Lower lobe of right lung (tissue), 2 donors: ENCODE results near the gene REV1. TPM values are rescaled to one million over a fixed set of nuclear protein-coding genes. Genes with fewer than 3 reads are reported as not detected.

ENCODE experiments used
- ATAC-seq, 2 donors: fragments of 200-7000 bp; cut with Tn5 transposase; one replicate each; pipeline ENCODE4 v1.9.1; 2020 to 2022; ENCODE audit warnings: mild to moderate bottlenecking in 2 of 2, moderate library complexity in 2 of 2
- DNase-seq: peaks from one replicate; pipeline ENCODE4 v3.0.0-alpha.2; 2020
- H3K27ac ChIP-seq: fragments of 200-600 bp; one replicate; pipeline ENCODE4 v1.8.0; 2022
- H3K27me3 ChIP-seq: fragments of 200-600 bp; one replicate; pipeline ENCODE4 v1.8.0; 2022; ENCODE audit warnings: low read depth
- H3K36me3 ChIP-seq: fragments of 200-600 bp; one replicate; pipeline ENCODE4 v1.8.0; 2022; ENCODE audit warnings: mild to moderate bottlenecking
- H3K4me1 ChIP-seq: fragments of 200-600 bp; one replicate; pipeline ENCODE4 v1.8.0; 2022
- H3K4me3 ChIP-seq: fragments of 200-600 bp; one replicate; pipeline ENCODE4 v1.8.0; 2022; ENCODE audit warnings: mild to moderate bottlenecking
- H3K9me3 ChIP-seq: fragments of 200-600 bp; one replicate; pipeline ENCODE4 v1.8.0; 2022
- intact Hi-C: fragments of 100-400 bp; cut with DNase I; formaldehyde crosslinking; loops from one replicate; pipeline ENCODE4 v1.11.0; 2022
- total RNA-seq: library from RNA; stranded (reverse); fragmentation: NEBNext Ultra II Directional; extraction: Animal tissue kit (Norgen Biotek cat#: 25700); gene quantifications from one replicate; pipeline ENCODE4 v1.2.1, GENCODE V29; 2021
- TF ChIP-seq, protein P1 (sequence below): fragments of 200-600 bp; IDR thresholded peaks from one replicate; pipeline ENCODE4 v1.8.0; 2022; ENCODE audit warnings: antibody characterized with exemption, mild to moderate bottlenecking
- donor health status: DM: no; HTN: yes; CAD: no; lungs with severe emphysema.

Gene REV1
- total RNA-seq, 1 donor from 2014 or later, result 50.7 TPM

DNA sequence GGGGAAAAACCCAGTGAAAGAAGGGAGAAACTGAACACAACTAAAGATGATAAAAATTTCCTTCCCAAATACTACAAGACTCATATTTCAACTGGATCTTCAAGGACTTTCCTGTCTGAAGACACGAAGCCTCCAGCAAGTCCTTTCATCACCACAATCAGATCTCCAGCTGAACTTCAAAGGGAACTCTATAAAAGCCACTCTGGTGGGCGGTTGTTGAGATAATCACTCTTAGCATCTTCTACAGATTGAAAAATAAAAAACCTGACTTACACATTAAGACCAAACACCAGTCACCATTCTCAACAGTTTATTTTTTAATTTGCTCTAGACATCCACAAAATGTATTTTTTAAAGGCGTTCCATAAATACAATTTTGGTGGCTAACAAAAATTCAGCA lies 4.4 kb downstream of the REV1 start:
- DNase-seq (no peak), ATAC-seq (no peak)
- Histone ChIP-seq H3K4me1 (peaks cover 46% of the 10 kb centered on the region), H3K27me3 (no peaks in the 10 kb centered on the region), H3K4me3 (no peak overlapping the region), H3K27ac (no peak overlapping the region), H3K36me3 (no peaks in the 10 kb centered on the region), H3K9me3 (no peaks in the 10 kb centered on the region)
- intact Hi-C loops, result no loop called here
- TF ChIP-seq, protein P1, sequence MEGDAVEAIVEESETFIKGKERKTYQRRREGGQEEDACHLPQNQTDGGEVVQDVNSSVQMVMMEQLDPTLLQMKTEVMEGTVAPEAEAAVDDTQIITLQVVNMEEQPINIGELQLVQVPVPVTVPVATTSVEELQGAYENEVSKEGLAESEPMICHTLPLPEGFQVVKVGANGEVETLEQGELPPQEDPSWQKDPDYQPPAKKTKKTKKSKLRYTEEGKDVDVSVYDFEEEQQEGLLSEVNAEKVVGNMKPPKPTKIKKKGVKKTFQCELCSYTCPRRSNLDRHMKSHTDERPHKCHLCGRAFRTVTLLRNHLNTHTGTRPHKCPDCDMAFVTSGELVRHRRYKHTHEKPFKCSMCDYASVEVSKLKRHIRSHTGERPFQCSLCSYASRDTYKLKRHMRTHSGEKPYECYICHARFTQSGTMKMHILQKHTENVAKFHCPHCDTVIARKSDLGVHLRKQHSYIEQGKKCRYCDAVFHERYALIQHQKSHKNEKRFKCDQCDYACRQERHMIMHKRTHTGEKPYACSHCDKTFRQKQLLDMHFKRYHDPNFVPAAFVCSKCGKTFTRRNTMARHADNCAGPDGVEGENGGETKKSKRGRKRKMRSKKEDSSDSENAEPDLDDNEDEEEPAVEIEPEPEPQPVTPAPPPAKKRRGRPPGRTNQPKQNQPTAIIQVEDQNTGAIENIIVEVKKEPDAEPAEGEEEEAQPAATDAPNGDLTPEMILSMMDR, result no peak

DNA sequence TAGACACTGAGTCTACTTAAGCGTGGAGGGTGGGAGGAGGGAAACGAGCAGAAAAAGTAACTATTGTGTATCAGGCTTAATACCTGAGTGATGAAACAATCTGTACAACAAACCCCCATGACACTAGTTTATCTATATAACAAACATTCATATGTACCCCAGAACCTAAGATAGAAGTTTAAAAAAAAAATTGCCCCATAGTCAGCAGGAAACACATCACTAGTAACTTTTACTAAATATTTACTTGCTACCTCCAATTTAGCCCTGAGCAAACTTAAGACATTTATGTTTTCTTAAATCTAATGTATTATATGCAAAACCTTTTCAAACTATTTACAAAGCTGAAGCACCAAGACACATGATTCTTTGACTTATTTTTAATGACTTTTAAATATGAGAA lies 5.6 kb downstream of the REV1 start:
- TF ChIP-seq, protein P1, result no peak
- Histone ChIP-seq H3K27me3 (no peaks in the 10 kb centered on the region), H3K9me3 (no peaks in the 10 kb centered on the region), H3K4me1 (peaks cover 52% of the 10 kb centered on the region), H3K27ac (no peak overlapping the region), H3K36me3 (no peaks in the 10 kb centered on the region), H3K4me3 (no peak overlapping the region)
- ATAC-seq (no peak), DNase-seq (no peak)
- intact Hi-C loops, result no loop called here

DNA sequence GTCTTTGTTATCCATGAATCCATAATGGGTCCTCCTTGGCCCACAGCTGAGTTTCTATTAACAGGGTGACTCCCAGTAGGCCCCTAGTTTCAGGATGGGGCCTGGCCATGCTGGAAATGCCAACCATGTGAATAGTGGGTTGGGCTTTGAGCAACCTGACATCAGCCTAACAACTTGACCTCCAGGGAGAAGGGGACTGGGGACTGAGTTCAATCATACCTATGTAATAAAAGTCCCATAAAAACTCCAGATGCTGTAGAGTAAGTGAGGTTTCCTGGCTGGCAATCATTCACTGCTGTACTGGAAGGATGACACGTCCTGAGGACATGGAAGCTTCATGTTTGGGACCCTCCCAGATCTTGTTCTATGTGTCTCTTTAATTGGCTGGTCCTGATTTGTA lies 7.9 kb downstream of the REV1 start:
- ATAC-seq (no peak), DNase-seq (no peak)
- no peak overlapping the region for H3K4me3 ChIP-seq
- H3K9me3 ChIP-seq, result no peaks in the 10 kb centered on the region
- H3K36me3 ChIP-seq, result no peaks in the 10 kb centered on the region
- TF ChIP-seq, protein P1, result no peak
- intact Hi-C loops, result no loop called here
- H3K4me1 ChIP-seq, result peaks cover 47% of the 10 kb centered on the region
- no peak overlapping the region for H3K27ac ChIP-seq
- H3K27me3 ChIP-seq, result no peaks in the 10 kb centered on the region

DNA sequence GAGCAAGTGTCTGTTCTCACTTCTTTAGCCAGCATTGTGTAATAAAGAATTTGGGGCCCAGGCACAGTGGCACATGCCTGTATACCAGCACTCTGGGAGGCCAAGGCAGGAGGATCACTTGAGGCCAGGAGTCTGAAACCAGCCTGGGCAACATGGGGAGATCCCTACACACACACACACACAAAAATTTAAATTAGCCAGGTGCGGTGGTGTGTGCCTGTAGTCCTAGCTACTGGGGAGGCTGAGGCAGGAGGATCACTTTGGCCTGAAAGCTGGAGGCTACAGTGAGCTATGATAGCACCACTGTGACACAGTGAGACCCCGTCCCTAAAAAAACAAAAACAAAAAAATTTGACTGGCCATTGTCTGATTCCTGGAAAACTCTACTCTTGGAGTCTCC lies 8.3 kb downstream of the REV1 start:
- no peak for DNase-seq
- TF ChIP-seq, protein P1, result no peak

DNA sequence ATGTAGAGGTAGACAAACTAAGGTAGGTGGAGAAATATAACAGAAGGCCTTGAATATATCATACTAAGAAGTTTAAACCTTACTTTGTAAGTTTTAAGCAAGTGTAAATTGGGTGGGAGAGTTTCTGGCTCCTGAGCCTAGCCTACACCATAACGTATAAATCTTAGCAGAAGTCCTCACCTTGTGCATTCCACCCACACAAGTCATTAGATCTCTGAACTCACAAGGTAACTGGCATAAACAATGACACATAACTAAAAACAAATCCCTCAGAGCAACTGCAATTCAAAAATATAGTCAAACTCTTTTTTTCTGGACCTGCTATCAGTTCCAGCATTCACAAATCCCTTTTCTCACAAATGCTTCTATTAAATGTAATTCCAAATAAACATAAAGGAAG lies 9.4 kb downstream of the REV1 start:
- H3K4me3 ChIP-seq, result no peak overlapping the region
- no peak overlapping the region for H3K27ac ChIP-seq
- no peaks in the 10 kb centered on the region for H3K36me3 ChIP-seq
- no peak for ATAC-seq
- TF ChIP-seq, protein P1, result no peak
- intact Hi-C loops, result no loop called here
- H3K27me3 ChIP-seq, result no peaks in the 10 kb centered on the region
- no peaks in the 10 kb centered on the region for H3K9me3 ChIP-seq
- no peak for DNase-seq
- H3K4me1 ChIP-seq, result peaks cover 44% of the 10 kb centered on the region

More for the DNA sequence above, 8.3 kb downstream of the REV1 start:
- Histone ChIP-seq H3K4me1 (peaks cover 43% of the 10 kb centered on the region), H3K9me3 (no peaks in the 10 kb centered on the region), H3K27me3 (no peaks in the 10 kb centered on the region), H3K36me3 (no peaks in the 10 kb centered on the region), H3K27ac (no peak overlapping the region), H3K4me3 (no peak overlapping the region)
- intact Hi-C loops, result no loop called here
- no peak for ATAC-seq

DNA sequence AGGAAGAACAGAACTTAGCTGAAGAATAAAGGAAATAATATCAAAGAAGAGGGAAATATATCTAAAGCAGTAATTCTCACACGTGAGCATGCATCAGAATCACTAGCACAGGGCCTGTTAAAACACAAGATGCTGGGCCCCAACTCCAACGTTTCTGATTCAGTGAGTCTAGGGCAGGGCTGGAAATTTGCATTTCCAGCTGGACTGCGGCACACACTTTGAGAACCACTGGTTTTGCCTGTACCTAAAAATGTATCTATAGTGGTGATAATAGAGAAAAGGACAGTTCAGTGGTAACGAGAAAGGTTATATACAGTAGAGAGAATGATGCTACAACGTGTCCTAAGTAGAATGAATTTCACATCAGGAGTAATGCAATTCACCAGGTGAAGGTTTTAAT lies 11.2 kb downstream of the REV1 start:
- intact Hi-C loops, result no loop called here
- no peak overlapping the region for H3K27ac ChIP-seq
- no peak for ATAC-seq
- no peak overlapping the region for H3K4me3 ChIP-seq
- no peak for DNase-seq
- no peaks in the 10 kb centered on the region for H3K27me3 ChIP-seq
- no peaks in the 10 kb centered on the region for H3K9me3 ChIP-seq
- TF ChIP-seq, protein P1, result no peak
- peaks cover 52% of the 10 kb centered on the region for H3K4me1 ChIP-seq
- H3K36me3 ChIP-seq, result no peaks in the 10 kb centered on the region
